Measurements from ENCODE around the gene CDH4.

DNA sequence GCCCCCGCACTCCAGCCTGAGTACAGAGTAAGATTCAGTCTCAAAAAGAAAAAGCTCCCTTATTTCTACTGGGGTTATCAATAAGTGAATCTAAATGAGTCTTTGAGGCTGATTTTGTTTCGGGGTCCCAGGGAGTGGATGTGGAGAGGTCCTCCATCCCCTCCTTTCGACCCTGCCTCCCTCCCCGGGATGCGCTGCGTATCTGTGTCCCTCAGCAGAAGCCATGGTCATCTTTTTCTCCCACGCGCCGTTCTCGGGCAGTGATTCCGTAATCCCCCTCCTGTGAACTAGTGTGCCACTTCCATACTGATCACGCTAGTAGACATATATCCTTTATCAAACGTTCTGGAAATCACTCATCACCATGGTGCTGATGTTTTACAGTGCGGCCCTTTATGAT, 152.9 kb downstream of the CDH4 start:
- TF ChIP-seq, protein P1, sequence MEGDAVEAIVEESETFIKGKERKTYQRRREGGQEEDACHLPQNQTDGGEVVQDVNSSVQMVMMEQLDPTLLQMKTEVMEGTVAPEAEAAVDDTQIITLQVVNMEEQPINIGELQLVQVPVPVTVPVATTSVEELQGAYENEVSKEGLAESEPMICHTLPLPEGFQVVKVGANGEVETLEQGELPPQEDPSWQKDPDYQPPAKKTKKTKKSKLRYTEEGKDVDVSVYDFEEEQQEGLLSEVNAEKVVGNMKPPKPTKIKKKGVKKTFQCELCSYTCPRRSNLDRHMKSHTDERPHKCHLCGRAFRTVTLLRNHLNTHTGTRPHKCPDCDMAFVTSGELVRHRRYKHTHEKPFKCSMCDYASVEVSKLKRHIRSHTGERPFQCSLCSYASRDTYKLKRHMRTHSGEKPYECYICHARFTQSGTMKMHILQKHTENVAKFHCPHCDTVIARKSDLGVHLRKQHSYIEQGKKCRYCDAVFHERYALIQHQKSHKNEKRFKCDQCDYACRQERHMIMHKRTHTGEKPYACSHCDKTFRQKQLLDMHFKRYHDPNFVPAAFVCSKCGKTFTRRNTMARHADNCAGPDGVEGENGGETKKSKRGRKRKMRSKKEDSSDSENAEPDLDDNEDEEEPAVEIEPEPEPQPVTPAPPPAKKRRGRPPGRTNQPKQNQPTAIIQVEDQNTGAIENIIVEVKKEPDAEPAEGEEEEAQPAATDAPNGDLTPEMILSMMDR (conservative IDR thresholded peaks at IDR 0.05) = no peak
- TF ChIP-seq EZH2 (IDR thresholded peaks at IDR 0.05; ENCODE audit: low read depth) = no peak
